ENCODE measurements around the gene COPG1.

- TF ChIP-seq, protein P1, sequence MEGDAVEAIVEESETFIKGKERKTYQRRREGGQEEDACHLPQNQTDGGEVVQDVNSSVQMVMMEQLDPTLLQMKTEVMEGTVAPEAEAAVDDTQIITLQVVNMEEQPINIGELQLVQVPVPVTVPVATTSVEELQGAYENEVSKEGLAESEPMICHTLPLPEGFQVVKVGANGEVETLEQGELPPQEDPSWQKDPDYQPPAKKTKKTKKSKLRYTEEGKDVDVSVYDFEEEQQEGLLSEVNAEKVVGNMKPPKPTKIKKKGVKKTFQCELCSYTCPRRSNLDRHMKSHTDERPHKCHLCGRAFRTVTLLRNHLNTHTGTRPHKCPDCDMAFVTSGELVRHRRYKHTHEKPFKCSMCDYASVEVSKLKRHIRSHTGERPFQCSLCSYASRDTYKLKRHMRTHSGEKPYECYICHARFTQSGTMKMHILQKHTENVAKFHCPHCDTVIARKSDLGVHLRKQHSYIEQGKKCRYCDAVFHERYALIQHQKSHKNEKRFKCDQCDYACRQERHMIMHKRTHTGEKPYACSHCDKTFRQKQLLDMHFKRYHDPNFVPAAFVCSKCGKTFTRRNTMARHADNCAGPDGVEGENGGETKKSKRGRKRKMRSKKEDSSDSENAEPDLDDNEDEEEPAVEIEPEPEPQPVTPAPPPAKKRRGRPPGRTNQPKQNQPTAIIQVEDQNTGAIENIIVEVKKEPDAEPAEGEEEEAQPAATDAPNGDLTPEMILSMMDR (IDR thresholded peaks at IDR 0.05), result no peak
- no peak for TF ChIP-seq EZH2phosphoT487 (IDR thresholded peaks at IDR 0.05)
Observed at GRCh38 chr3:129252748-129253147, 3.3 kb downstream of the COPG1 start.

All from neural progenitor cell (in vitro differentiated cells).